Choroid plexus epithelial cell (primary cell): ENCODE results near the gene PNMT.

Experiments used
- DNase-seq: peaks from one replicate; pipeline ENCODE4 v3.0.0-alpha.2; 2010; ENCODE audit warnings: low read depth
- H3K4me3 ChIP-seq: 2 replicates; pipeline ENCODE4 v1.5.1; 2011; ENCODE audit warnings: low read depth, mild to moderate bottlenecking, control low read depth, low read length, moderate library complexity
- TF ChIP-seq, protein P1 (sequence below): conservative IDR thresholded peaks from 2 replicates; pipeline ENCODE4 v1.5.1; 2011; ENCODE audit warnings: low read depth, mild to moderate bottlenecking, control low read depth, inconsistent platforms, low read length, moderate library complexity

Gene PNMT

GRCh38 chr17:39635614-39636176, 32.6 kb upstream of the PNMT start:
- H3K4me3 ChIP-seq = no peak overlapping the region
- TF ChIP-seq, protein P1, sequence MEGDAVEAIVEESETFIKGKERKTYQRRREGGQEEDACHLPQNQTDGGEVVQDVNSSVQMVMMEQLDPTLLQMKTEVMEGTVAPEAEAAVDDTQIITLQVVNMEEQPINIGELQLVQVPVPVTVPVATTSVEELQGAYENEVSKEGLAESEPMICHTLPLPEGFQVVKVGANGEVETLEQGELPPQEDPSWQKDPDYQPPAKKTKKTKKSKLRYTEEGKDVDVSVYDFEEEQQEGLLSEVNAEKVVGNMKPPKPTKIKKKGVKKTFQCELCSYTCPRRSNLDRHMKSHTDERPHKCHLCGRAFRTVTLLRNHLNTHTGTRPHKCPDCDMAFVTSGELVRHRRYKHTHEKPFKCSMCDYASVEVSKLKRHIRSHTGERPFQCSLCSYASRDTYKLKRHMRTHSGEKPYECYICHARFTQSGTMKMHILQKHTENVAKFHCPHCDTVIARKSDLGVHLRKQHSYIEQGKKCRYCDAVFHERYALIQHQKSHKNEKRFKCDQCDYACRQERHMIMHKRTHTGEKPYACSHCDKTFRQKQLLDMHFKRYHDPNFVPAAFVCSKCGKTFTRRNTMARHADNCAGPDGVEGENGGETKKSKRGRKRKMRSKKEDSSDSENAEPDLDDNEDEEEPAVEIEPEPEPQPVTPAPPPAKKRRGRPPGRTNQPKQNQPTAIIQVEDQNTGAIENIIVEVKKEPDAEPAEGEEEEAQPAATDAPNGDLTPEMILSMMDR = no peak

DNA sequence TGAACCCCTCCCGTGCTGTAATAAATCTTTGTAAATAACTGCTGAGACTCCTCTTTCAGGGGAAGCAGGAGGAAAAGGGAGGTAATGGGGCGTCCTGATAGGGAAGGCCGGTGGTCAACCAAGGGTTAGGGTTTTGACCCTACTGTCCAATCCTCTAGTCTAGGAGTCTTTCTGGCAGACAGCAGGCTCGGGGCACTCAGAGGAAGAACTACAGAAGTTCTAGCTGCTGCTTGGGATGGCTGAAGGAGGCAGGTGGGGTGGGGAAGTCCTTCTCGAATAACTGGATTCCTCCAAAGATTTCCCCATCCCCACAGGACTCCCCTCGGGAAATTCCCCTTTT, 31.7 kb upstream of the PNMT start:
- DNase-seq = no peak
- H3K4me3 ChIP-seq = peak overlapping the region; percentile 96
- TF ChIP-seq, protein P1 = no peak

More at GRCh38 chr17:39635614-39636176, 32.6 kb upstream of the PNMT start:
- no peak for DNase-seq

DNA sequence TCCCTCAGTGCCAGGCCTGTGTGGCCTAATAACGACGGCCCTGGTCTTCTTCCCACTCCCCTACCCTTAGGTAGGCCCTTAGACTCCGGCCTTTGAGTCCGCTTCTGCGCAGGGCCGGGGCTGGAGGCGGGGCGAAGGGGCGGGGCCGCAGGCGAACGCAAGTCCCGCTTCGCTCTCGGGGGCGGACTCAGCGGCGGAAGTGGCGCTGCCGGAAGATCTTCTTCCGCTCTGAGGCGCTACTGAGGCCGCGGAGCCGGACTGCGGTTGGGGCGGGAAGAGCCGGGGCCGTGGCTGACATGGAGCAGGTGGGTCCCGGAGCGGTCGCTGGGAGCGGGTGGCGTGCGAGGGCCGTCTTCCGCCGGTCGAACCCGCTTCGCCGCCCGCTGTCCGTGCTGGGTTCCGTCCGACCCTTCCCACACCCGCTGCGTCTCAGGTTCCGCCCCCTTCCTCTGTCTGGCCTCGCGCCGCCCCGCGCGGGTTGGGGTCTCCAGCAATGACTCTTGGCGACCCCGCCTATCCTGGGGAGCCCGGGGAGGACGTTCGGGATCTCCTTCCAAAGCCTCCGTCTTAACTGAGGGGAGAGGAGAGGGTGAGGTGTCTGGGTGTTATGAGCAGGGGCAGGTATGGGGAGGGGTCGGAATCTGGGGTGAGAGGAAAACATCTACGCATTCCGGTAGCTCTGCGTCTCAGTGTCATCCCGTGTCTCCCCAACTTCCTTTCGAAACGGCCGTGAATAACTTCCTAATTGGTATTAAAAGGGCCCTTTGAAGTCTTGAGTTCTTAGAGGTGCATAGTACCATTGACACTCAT, 31.1 kb upstream of the PNMT start, which contains the start of gene STARD3:
TSS of gene STARD3 (plus strand) at position 218 of the 810 bp plus-strand sequence. CDS start 16,388 bp downstream, outside the sequence.
- TF ChIP-seq, protein P1 = no peak
- DNase-seq = peak; percentile 91
- peak within 1 kb of the TSS; percentile 96 for H3K4me3 ChIP-seq

DNA sequence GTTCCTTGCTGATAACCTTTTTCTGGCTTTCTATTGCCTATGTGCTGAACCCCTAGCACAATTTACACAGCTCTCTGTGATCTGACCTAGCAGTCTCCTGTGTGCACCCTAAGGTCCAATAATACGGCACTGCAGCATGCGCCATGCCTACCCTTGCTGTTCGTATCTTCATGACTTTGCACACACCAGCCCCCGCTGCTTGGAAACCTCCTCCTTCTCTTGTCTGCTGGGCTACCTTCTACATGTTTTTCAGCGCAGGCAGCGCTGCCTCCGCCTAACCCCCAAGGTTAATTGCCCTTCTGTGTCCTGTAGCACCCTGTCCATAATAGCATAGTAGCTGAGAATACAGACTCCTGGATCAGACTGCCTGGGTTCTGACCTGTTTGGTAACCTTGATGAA, 29.9 kb upstream of the PNMT start:
- TF ChIP-seq, protein P1 = no peak
- H3K4me3 ChIP-seq = peak overlapping the region; percentile 96
- DNase-seq = no peak

- DNase-seq = no peak
- no peak overlapping the region for H3K4me3 ChIP-seq
- TF ChIP-seq, protein P1 = no peak
These were observed 29.2 kb upstream of the PNMT start for GRCh38 chr17:39639043-39639442.

GRCh38 chr17:39639566-39640458, 28.4 kb upstream of the PNMT start:
- peak; percentile 44 for DNase-seq
- TF ChIP-seq, protein P1 = no peak
- no peak overlapping the region for H3K4me3 ChIP-seq
